ENCODE data around the gene IL1RAPL2.

Gene IL1RAPL2

GRCh38 chrX:104961926-104962325 is 395.9 kb downstream of the IL1RAPL2 start:
- TF ChIP-seq CTCF (IDR thresholded peaks at IDR 0.05; ENCODE audit: unreplicated experiment in 3 of 3), result no peak
- no peak overlapping the region for H3K4me3 Mint-ChIP-seq
- no peaks in the 10 kb centered on the region for H3K9me3 Mint-ChIP-seq
- H3K36me3 Mint-ChIP-seq (ENCODE audit: low read depth), result no peaks in the 10 kb centered on the region
- H3K4me1 Mint-ChIP-seq, result no peaks in the 10 kb centered on the region
- no peaks in the 10 kb centered on the region for H3K27me3 Mint-ChIP-seq (ENCODE audit: low read depth)
- no peak overlapping the region for H3K27ac Mint-ChIP-seq

GRCh38 chrX:104968241-104968640 is 402.2 kb downstream of the IL1RAPL2 start:
- Mint-ChIP-seq H3K4me1 (no peaks in the 10 kb centered on the region), H3K36me3 (ENCODE audit: low read depth) (no peaks in the 10 kb centered on the region), H3K9me3 (no peaks in the 10 kb centered on the region), H3K4me3 (no peak overlapping the region), H3K27me3 (ENCODE audit: low read depth) (no peaks in the 10 kb centered on the region), H3K27ac (no peak overlapping the region)
- no peak for TF ChIP-seq CTCF (IDR thresholded peaks at IDR 0.05; ENCODE audit: unreplicated experiment in 3 of 3)

- no peaks in the 10 kb centered on the region for H3K36me3 Mint-ChIP-seq (ENCODE audit: low read depth)
- no peak for TF ChIP-seq CTCF (IDR thresholded peaks at IDR 0.05; ENCODE audit: unreplicated experiment in 3 of 3)
Measured at GRCh38 chrX:104972737-104973136, 406.7 kb downstream of the IL1RAPL2 start.

GRCh38 chrX:104987063-104987462 is 421.1 kb downstream of the IL1RAPL2 start:
- H3K4me3 Mint-ChIP-seq, result no peak overlapping the region
- no peaks in the 10 kb centered on the region for H3K4me1 Mint-ChIP-seq
- H3K36me3 Mint-ChIP-seq (ENCODE audit: low read depth), result no peaks in the 10 kb centered on the region
- H3K9me3 Mint-ChIP-seq, result no peaks in the 10 kb centered on the region
- no peak for TF ChIP-seq CTCF (IDR thresholded peaks at IDR 0.05; ENCODE audit: unreplicated experiment in 3 of 3)
- peak overlapping the region; percentile 23 to 41 (median 25) for H3K27ac Mint-ChIP-seq
- H3K27me3 Mint-ChIP-seq (ENCODE audit: low read depth), result no peaks in the 10 kb centered on the region

More at GRCh38 chrX:104972737-104973136, 406.7 kb downstream of the IL1RAPL2 start:
- peak overlapping the region in 1 of 3 experiments; percentile 18 for H3K27ac Mint-ChIP-seq
- H3K4me1 Mint-ChIP-seq, result no peaks in the 10 kb centered on the region
- no peak overlapping the region for H3K4me3 Mint-ChIP-seq
- H3K9me3 Mint-ChIP-seq, result peaks cover 3% of the 10 kb centered on the region
- H3K27me3 Mint-ChIP-seq (ENCODE audit: low read depth), result no peaks in the 10 kb centered on the region

- H3K4me3 Mint-ChIP-seq, result no peak overlapping the region
Measured at GRCh38 chrX:104988038-104988437, 422.0 kb downstream of the IL1RAPL2 start.

More at GRCh38 chrX:104988038-104988437, 422.0 kb downstream of the IL1RAPL2 start:
- no peaks in the 10 kb centered on the region for H3K9me3 Mint-ChIP-seq
- no peak overlapping the region for H3K27ac Mint-ChIP-seq
- no peaks in the 10 kb centered on the region for H3K4me1 Mint-ChIP-seq
- H3K27me3 Mint-ChIP-seq (ENCODE audit: low read depth), result no peaks in the 10 kb centered on the region
- no peak for TF ChIP-seq CTCF (IDR thresholded peaks at IDR 0.05; ENCODE audit: unreplicated experiment in 3 of 3)
- no peaks in the 10 kb centered on the region for H3K36me3 Mint-ChIP-seq (ENCODE audit: low read depth)

Measured in nephron (organoid).